Thyroid gland (tissue), 4 donors: Measurements from ENCODE around the gene SELENON. TPM values are rescaled to one million over a fixed set of nuclear protein-coding genes. Genes with fewer than 3 reads are reported as not detected.

Experiments
- DNase-seq, 2 donors: peaks; one replicate each; pipeline ENCODE4 v3.0.0-alpha.2; 2019
- H3K27ac ChIP-seq, 3 donors: fragments of 200-600 bp; sonication (generic); 1 replicate in 2 of 3; 2 replicates in 1 of 3; pipeline ENCODE4 v1.5.1; 2016 to 2019; ENCODE audit warnings: mild to moderate bottlenecking in 1 of 3, moderate library complexity in 1 of 3
- H3K27me3 ChIP-seq: fragments of 200-600 bp; sonication (generic); one replicate; pipeline ENCODE4 v1.5.1; 2019
- H3K36me3 ChIP-seq, 2 donors: fragments of 200-600 bp; sonication (generic); one replicate each; pipeline ENCODE4 v1.5.1; 2016 to 2019
- H3K4me1 ChIP-seq, 2 donors: fragments of 200-600 bp; sonication (generic); one replicate each; pipeline ENCODE4 v1.5.1; 2017 to 2019
- H3K4me3 ChIP-seq, 3 donors: fragments of 200-600 bp; sonication (generic); replicated peaks in 1 of 3; 1 replicate in 2 of 3; 2 replicates in 1 of 3; pipeline ENCODE4 v1.5.1; 2016; ENCODE audit warnings: mild to moderate bottlenecking in 1 of 3
- H3K9me3 ChIP-seq: fragments of 200-600 bp; sonication (generic); one replicate; pipeline ENCODE4 v1.5.1; 2017
- CTCF ChIP-seq, 6 experiments: fragments of 200-600 bp in 3 of 6; fragments of 450-650 bp in 3 of 6; sonication (generic) in 3 of 6; IDR thresholded peaks; one replicate each; pipeline ENCODE4 v1.5.1; 2016 to 2019; ENCODE audit warnings: antibody characterized with exemption in 6 of 6, mild to moderate bottlenecking in 2 of 6, inconsistent platforms in 1 of 6, moderate library complexity in 1 of 6
- POLR2A ChIP-seq, 2 donors: fragments of 450-650 bp; IDR thresholded peaks; one replicate each; pipeline ENCODE4 v1.6.1; 2017; ENCODE audit warnings: antibody characterized with exemption in 2 of 2, mild to moderate bottlenecking in 2 of 2, moderate library complexity in 1 of 2
- WGBS, 2 donors: methylation state at CpG; one replicate each; pipeline ENCODE4 v1.1.5; 2017; 5-methylcytosine and 5-hydroxymethylcytosine counted together
- intact Hi-C: fragments of 100-400 bp; cut with DNase I; formaldehyde crosslinking; loops from one replicate; pipeline ENCODE4 v1.15.1; 2023
- total RNA-seq, 4 donors: library from RNA; depleted of rRNA; stranded (reverse); fragments of >200 nt; gene quantifications; one replicate each; pipeline ENCODE4 v1.2.3, GENCODE V29; 2016

Gene SELENON
- total RNA-seq, 4 donors from 2014 or later = 31.2 to 58.2 (median 55.2) TPM

GRCh38 chr1:25858906-25859789, 59.2 kb downstream of the SELENON start, which contains the start of gene AUNIP:
Gene AUNIP, minus strand, starts transcription at chr1:25859457. Its CDS starts 100 bp downstream, at chr1:25859357.
- WGBS, 2 donors = 1% methylated on average over 58 to 76 of the region's 77 CpGs

GRCh38 chr1:25861316-25862286, 61.6 kb downstream of the SELENON start:
- Histone ChIP-seq H3K27ac (no peak overlapping the region), H3K4me1 (peaks cover 6 to 15% of the 10 kb centered on the region in 2 donors), H3K4me3 (no peak overlapping the region), H3K9me3 (no peaks in the 10 kb centered on the region), H3K36me3 (peaks cover 0 to 4% of the 10 kb centered on the region in 2 donors), H3K27me3 (no peaks in the 10 kb centered on the region)
- no peak for TF ChIP-seq CTCF (IDR thresholded peaks at IDR 0.05)
- no peak for TF ChIP-seq POLR2A (IDR thresholded peaks at IDR 0.05)
- 77 to 80% methylated on average over 16 of the region's 16 CpGs for WGBS, 2 donors
- intact Hi-C loops = no loop called here
- DNase-seq = no peak

More at GRCh38 chr1:25858906-25859789, 59.2 kb downstream of the SELENON start, which contains the start of gene AUNIP:
- intact Hi-C loops = no loop called here
- TF ChIP-seq POLR2A (IDR thresholded peaks at IDR 0.05) (peak in 1 of 2 donors; percentile 69), CTCF (IDR thresholded peaks at IDR 0.05) (no peak)
- H3K4me1 ChIP-seq = peaks cover 6 to 15% of the 10 kb centered on the region in 2 donors
- H3K9me3 ChIP-seq = no peaks in the 10 kb centered on the region
- peak within 1 kb of the TSS; percentile 12 to 64 (median 58) for H3K27ac ChIP-seq
- H3K4me3 ChIP-seq = peak within 1 kb of the TSS in 2 of 3 donors; percentile 40 to 49
- DNase-seq = peak; percentile 88
- H3K36me3 ChIP-seq = peaks cover 0 to 4% of the 10 kb centered on the region in 2 donors
- H3K27me3 ChIP-seq = no peaks in the 10 kb centered on the region

GRCh38 chr1:25862785-25863485, 62.9 kb downstream of the SELENON start:
- TF ChIP-seq POLR2A (IDR thresholded peaks at IDR 0.05) (no peak), CTCF (IDR thresholded peaks at IDR 0.05) (no peak)
- 94 to 96% methylated on average over 20 of the region's 20 CpGs for WGBS, 2 donors

GRCh38 chr1:25863486-25864262, 63.7 kb downstream of the SELENON start:
- Histone ChIP-seq H3K4me1 (peaks cover 5 to 14% of the 10 kb centered on the region in 2 donors), H3K36me3 (peaks cover 0 to 4% of the 10 kb centered on the region in 2 donors), H3K27me3 (no peaks in the 10 kb centered on the region), H3K27ac (no peak overlapping the region), H3K4me3 (no peak overlapping the region), H3K9me3 (no peaks in the 10 kb centered on the region)
- WGBS, 2 donors = 92 to 95% methylated on average over 23 to 25 of the region's 25 CpGs
- intact Hi-C loops = no loop called here
- DNase-seq = no peak
- TF ChIP-seq POLR2A (IDR thresholded peaks at IDR 0.05) = no peak
- no peak for TF ChIP-seq CTCF (IDR thresholded peaks at IDR 0.05)

More at GRCh38 chr1:25862785-25863485, 62.9 kb downstream of the SELENON start:
- intact Hi-C loops = no loop called here
- H3K9me3 ChIP-seq = no peaks in the 10 kb centered on the region
- DNase-seq = no peak
- no peaks in the 10 kb centered on the region for H3K27me3 ChIP-seq
- H3K4me3 ChIP-seq = no peak overlapping the region
- no peak overlapping the region for H3K27ac ChIP-seq
- H3K4me1 ChIP-seq = peaks cover 6 to 15% of the 10 kb centered on the region in 2 donors
- H3K36me3 ChIP-seq = peaks cover 0 to 4% of the 10 kb centered on the region in 2 donors
